Sigmoid colon (tissue), 7 donors: Measurements from ENCODE around the gene E2F6. TPM values are rescaled to one million over a fixed set of nuclear protein-coding genes. Genes with fewer than 3 reads are reported as not detected.

Experiments
- DNase-seq: peaks from one replicate; pipeline ENCODE4 v3.0.0-alpha.2; 2019
- H3K27ac ChIP-seq, 4 donors: fragments of 200-600 bp; sonication (generic); one replicate each; pipeline ENCODE4 v1.5.1; 2016 to 2019; ENCODE audit warnings: mild to moderate bottlenecking in 1 of 4
- H3K27me3 ChIP-seq, 3 donors: fragments of 200-600 bp; sonication (generic); one replicate each; pipeline ENCODE4 v1.5.1; 2019; ENCODE audit warnings: mild to moderate bottlenecking in 1 of 3
- H3K36me3 ChIP-seq, 4 donors: fragments of 200-600 bp; sonication (generic); one replicate each; pipeline ENCODE4 v1.5.1; 2016 to 2019
- H3K4me1 ChIP-seq, 4 donors: fragments of 200-600 bp; sonication (generic); one replicate each; pipeline ENCODE4 v1.5.1; 2017 to 2019
- H3K4me3 ChIP-seq, 4 donors: fragments of 200-600 bp; sonication (generic); one replicate each; pipeline ENCODE4 v1.5.1; 2017 to 2019; ENCODE audit warnings: mild to moderate bottlenecking in 2 of 4, moderate library complexity in 1 of 4
- H3K9me3 ChIP-seq, 4 donors: fragments of 200-600 bp in 3 of 4; sonication (generic) in 3 of 4; one replicate each; pipeline versions ENCODE4 v1.5.1 to v1.6.1; 2013 to 2019
- EP300 ChIP-seq, 4 donors: sonication (generic); formaldehyde crosslinking; IDR thresholded peaks; one replicate each; pipeline ENCODE4 v1.6.1; 2017; ENCODE audit warnings: antibody characterized with exemption in 4 of 4
- POLR2A ChIP-seq, 2 donors: fragments of 450-650 bp; IDR thresholded peaks; one replicate each; pipeline ENCODE4 v1.6.1; 2016; ENCODE audit warnings: antibody characterized with exemption in 2 of 2, mild to moderate bottlenecking in 2 of 2, moderate library complexity in 2 of 2
- POLR2AphosphoS5 ChIP-seq, 4 donors: sonication (generic); formaldehyde crosslinking; IDR thresholded peaks; one replicate each; pipeline ENCODE4 v1.6.1; 2017; ENCODE audit warnings: antibody characterized with exemption in 4 of 4
- WGBS, 2 donors: extraction: QIAGEN DNeasy Blood & Tissue Kit; methylation state at CpG; one replicate each; pipeline ENCODE4 v1.1.7; 2013; 5-methylcytosine and 5-hydroxymethylcytosine counted together
- intact Hi-C: fragments of 100-400 bp; cut with DNase I; formaldehyde crosslinking; loops from one replicate; pipeline ENCODE4 v1.15.1; 2023
- polyA plus RNA-seq, 3 donors: library from polyadenylated mRNA; stranded (reverse); fragments of 200-250 nt; gene quantifications; one replicate each; pipeline ENCODE4 v1.2.3, GENCODE V29; 2013
- total RNA-seq, 4 donors: library from RNA; depleted of rRNA; stranded (reverse); fragments of >200 nt; gene quantifications; one replicate each; pipeline ENCODE4 v1.1.0, GENCODE V29; 2016
- TF ChIP-seq, protein P1 (sequence below), 4 experiments: fragments of 450-650 bp in 3 of 4; fragments of 200-600 bp in 1 of 4; IDR thresholded peaks; one replicate each; pipeline ENCODE4 v1.5.1; 2016 to 2019; ENCODE audit warnings: antibody characterized with exemption in 4 of 4, mild to moderate bottlenecking in 3 of 4, moderate library complexity in 2 of 4
- donor health status: healthy with polysubstance abuse.
- donor health status: Bipolar disorder and iron deficiency.
- donor health status: healthy.

E2F6 gene
- total and polyA plus RNA-seq, 7 donors, result 3.6 to 24.2 (median 11.8) TPM

GRCh38 chr2:11494310-11494709, 28.3 kb upstream of the E2F6 start:
- no peaks in the 10 kb centered on the region for H3K36me3 ChIP-seq
- no peak for TF ChIP-seq POLR2A (IDR thresholded peaks at IDR 0.05)
- TF ChIP-seq, protein P1, sequence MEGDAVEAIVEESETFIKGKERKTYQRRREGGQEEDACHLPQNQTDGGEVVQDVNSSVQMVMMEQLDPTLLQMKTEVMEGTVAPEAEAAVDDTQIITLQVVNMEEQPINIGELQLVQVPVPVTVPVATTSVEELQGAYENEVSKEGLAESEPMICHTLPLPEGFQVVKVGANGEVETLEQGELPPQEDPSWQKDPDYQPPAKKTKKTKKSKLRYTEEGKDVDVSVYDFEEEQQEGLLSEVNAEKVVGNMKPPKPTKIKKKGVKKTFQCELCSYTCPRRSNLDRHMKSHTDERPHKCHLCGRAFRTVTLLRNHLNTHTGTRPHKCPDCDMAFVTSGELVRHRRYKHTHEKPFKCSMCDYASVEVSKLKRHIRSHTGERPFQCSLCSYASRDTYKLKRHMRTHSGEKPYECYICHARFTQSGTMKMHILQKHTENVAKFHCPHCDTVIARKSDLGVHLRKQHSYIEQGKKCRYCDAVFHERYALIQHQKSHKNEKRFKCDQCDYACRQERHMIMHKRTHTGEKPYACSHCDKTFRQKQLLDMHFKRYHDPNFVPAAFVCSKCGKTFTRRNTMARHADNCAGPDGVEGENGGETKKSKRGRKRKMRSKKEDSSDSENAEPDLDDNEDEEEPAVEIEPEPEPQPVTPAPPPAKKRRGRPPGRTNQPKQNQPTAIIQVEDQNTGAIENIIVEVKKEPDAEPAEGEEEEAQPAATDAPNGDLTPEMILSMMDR (IDR thresholded peaks at IDR 0.05), result no peak
- no peak for TF ChIP-seq POLR2AphosphoS5 (IDR thresholded peaks at IDR 0.05)
- TF ChIP-seq EP300 (IDR thresholded peaks at IDR 0.05), result no peak
- no peaks in the 10 kb centered on the region for H3K4me1 ChIP-seq
- H3K27ac ChIP-seq, result no peak overlapping the region
- no peak for DNase-seq
- intact Hi-C loops, result no loop called here
- H3K4me3 ChIP-seq, result no peak overlapping the region
- no peaks in the 10 kb centered on the region for H3K9me3 ChIP-seq
- peaks cover 0 to 15% (median 0%) of the 10 kb centered on the region in 3 donors for H3K27me3 ChIP-seq
- 88 to 93% methylated on average over 2 of the region's 2 CpGs for WGBS, 2 donors

- H3K9me3 ChIP-seq, result no peaks in the 10 kb centered on the region
- H3K27me3 ChIP-seq, result peaks cover 0 to 15% (median under 1%) of the 10 kb centered on the region in 3 donors
- intact Hi-C loops, result no loop called here
- no peak for DNase-seq
- no peaks in the 10 kb centered on the region for H3K4me1 ChIP-seq
- WGBS, 2 donors, result 94 to 98% methylated on average over 6 of the region's 6 CpGs
- H3K27ac ChIP-seq, result no peak overlapping the region
- H3K4me3 ChIP-seq, result no peak overlapping the region
- TF ChIP-seq, protein P1 (IDR thresholded peaks at IDR 0.05), result no peak
- TF ChIP-seq EP300 (IDR thresholded peaks at IDR 0.05), result no peak
- TF ChIP-seq POLR2A (IDR thresholded peaks at IDR 0.05), result no peak
- TF ChIP-seq POLR2AphosphoS5 (IDR thresholded peaks at IDR 0.05), result no peak
- no peaks in the 10 kb centered on the region for H3K36me3 ChIP-seq
Measured at GRCh38 chr2:11493282-11493681, 27.3 kb upstream of the E2F6 start.

- Histone ChIP-seq H3K4me3 (no peak overlapping the region), H3K4me1 (no peaks in the 10 kb centered on the region), H3K9me3 (no peaks in the 10 kb centered on the region), H3K36me3 (no peaks in the 10 kb centered on the region), H3K27ac (no peak overlapping the region), H3K27me3 (peaks cover 0 to 21% (median 6%) of the 10 kb centered on the region in 3 donors)
- no peak for DNase-seq
- WGBS, 2 donors, result 96 to 97% methylated on average over 1 of the region's 1 CpG
- intact Hi-C loops, result no loop called here
- TF ChIP-seq, protein P1 (IDR thresholded peaks at IDR 0.05), result no peak
- no peak for TF ChIP-seq EP300 (IDR thresholded peaks at IDR 0.05)
- no peak for TF ChIP-seq POLR2AphosphoS5 (IDR thresholded peaks at IDR 0.05)
- no peak for TF ChIP-seq POLR2A (IDR thresholded peaks at IDR 0.05)
Measured at GRCh38 chr2:11492720-11493119, 26.8 kb upstream of the E2F6 start.

- Histone ChIP-seq H3K36me3 (no peaks in the 10 kb centered on the region), H3K27me3 (peaks cover 0 to 25% (median 8%) of the 10 kb centered on the region in 3 donors), H3K4me1 (no peaks in the 10 kb centered on the region), H3K27ac (no peak overlapping the region), H3K4me3 (no peak overlapping the region), H3K9me3 (no peaks in the 10 kb centered on the region)
- no peak for DNase-seq
- WGBS, 2 donors, result 88 to 95% methylated on average over 3 of the region's 3 CpGs
- intact Hi-C loops, result no loop called here
- TF ChIP-seq POLR2A (IDR thresholded peaks at IDR 0.05) (no peak), POLR2AphosphoS5 (IDR thresholded peaks at IDR 0.05) (no peak), EP300 (IDR thresholded peaks at IDR 0.05) (no peak)
- TF ChIP-seq, protein P1 (IDR thresholded peaks at IDR 0.05), result no peak
Measured at GRCh38 chr2:11492244-11492643, 26.3 kb upstream of the E2F6 start.

DNA sequence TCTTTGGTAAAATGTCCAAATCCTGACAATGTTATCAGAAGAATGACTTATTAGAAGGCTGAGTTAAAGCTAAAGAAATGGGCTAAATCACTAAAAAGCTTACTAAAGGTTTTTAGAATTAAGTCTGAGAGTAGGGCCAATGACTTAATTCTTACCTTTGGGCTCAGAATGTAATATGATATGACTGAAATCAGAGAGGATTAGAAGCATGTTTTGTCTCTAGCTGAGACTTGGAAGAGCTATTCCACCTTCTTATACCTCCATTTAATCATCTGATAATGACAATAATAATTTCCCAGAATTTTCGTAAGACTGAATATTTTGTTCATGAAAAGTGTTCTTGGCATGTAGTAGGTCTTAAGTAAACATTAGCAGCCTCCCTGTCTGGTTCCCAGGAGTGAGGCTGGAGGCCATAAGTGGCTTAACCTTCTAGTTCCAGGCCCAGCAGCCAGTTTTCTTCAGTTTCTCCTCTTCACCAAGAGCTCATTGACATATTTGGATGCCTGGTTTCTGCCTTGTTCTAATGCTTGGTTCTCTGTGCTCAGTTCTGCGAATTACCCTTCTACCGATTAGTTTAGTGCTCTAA, 25.5 kb upstream of the E2F6 start:
- intact Hi-C loops, result no loop called here
- H3K4me3 ChIP-seq, result no peak overlapping the region
- no peak for DNase-seq
- H3K4me1 ChIP-seq, result no peaks in the 10 kb centered on the region
- WGBS, 2 donors, result 63 to 64% methylated on average over 3 of the region's 3 CpGs
- no peaks in the 10 kb centered on the region for H3K36me3 ChIP-seq
- no peaks in the 10 kb centered on the region for H3K9me3 ChIP-seq
- TF ChIP-seq POLR2AphosphoS5 (IDR thresholded peaks at IDR 0.05) (no peak), POLR2A (IDR thresholded peaks at IDR 0.05) (no peak), EP300 (IDR thresholded peaks at IDR 0.05) (no peak)
- TF ChIP-seq, protein P1 (IDR thresholded peaks at IDR 0.05), result no peak
- H3K27ac ChIP-seq, result no peak overlapping the region
- H3K27me3 ChIP-seq, result peaks cover 0 to 33% (median 10%) of the 10 kb centered on the region in 3 donors
